HL-60 (cell line): Measurements from ENCODE around the gene PTGR3.

Source experiments
- DNase-seq, 2 experiments: peaks; one replicate each; pipeline ENCODE4 v3.0.0-alpha.2; 2010 to 2020; ENCODE audit warnings: low read depth in 1 of 2, low spot score in 1 of 2
- H3K27ac ChIP-seq: fragments of 250-450 bp; sonication (Bioruptor Pico); replicated peaks from 2 replicates; pipeline ENCODE4 v1.5.1; 2020; ENCODE audit warnings: mild to moderate bottlenecking, moderate library complexity
- H3K27me3 ChIP-seq: fragments of 250-450 bp; sonication (Bioruptor Pico); 2 replicates; pipeline ENCODE4 v1.5.1; 2021; ENCODE audit warnings: mild to moderate bottlenecking, moderate library complexity; ENCODE audit not compliant: insufficient read depth, poor library complexity, severe bottlenecking
- H3K4me3 ChIP-seq: replicated peaks from 2 replicates; pipeline ENCODE4 v1.5.1; 2011; ENCODE audit warnings: mild to moderate bottlenecking, control low read depth, low read length; ENCODE audit not compliant: insufficient read depth
- GABPA ChIP-seq: IDR thresholded peaks from 2 replicates; pipeline ENCODE4 v1.6.1; 2012; ENCODE audit warnings: low read depth
- POLR2AphosphoS5 ChIP-seq: IDR thresholded peaks from 2 replicates; pipeline ENCODE4 v1.6.1; 2012; ENCODE audit warnings: low read depth
- REST ChIP-seq: IDR thresholded peaks from 2 replicates; pipeline ENCODE4 v1.6.1; 2012; ENCODE audit warnings: low read depth; ENCODE audit not compliant: insufficient replicate concordance
- SPI1 ChIP-seq: IDR thresholded peaks from 2 replicates; pipeline ENCODE4 v1.6.1; 2012; ENCODE audit warnings: low read depth, mild to moderate bottlenecking, borderline replicate concordance
- TF ChIP-seq, protein P1 (sequence below): IDR thresholded peaks from one replicate; pipeline ENCODE4 v1.5.1; 2011; ENCODE audit warnings: low read length, control low read depth, inconsistent platforms; ENCODE audit not compliant: insufficient read depth

Gene PTGR3

DNA sequence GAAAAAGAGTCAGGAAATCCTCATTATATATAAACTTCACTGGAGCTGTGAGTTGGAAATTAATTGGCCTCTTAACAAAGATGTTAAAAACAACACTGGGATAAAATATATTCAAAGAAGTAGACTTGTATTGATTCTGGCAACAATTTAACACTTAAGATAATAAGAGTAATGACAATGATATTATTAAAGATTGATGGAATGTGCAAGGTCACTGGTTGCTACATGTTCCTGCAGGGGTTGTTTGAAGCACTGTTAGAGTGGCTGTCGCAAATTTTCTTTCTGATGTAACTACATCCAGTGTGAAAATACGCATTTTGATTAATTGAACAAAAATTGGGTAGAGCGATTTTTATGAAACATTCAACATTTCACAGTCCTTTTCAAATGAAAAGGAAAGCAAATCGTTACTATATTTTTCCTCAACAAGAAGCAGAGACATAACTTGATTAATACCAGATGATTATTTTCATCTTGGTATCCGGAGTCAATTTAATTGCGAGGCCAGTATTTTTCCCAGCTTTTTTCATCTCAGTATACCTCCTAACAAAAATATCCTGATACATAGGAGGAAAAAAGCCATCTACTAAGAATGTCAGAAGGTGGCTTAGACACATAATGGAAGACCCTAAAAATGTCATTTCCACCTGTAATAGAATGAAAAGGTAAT, 6.1 kb downstream of the PTGR3 start:
- no peak for TF ChIP-seq SPI1
- no peak for TF ChIP-seq GABPA
- TF ChIP-seq, protein P1, sequence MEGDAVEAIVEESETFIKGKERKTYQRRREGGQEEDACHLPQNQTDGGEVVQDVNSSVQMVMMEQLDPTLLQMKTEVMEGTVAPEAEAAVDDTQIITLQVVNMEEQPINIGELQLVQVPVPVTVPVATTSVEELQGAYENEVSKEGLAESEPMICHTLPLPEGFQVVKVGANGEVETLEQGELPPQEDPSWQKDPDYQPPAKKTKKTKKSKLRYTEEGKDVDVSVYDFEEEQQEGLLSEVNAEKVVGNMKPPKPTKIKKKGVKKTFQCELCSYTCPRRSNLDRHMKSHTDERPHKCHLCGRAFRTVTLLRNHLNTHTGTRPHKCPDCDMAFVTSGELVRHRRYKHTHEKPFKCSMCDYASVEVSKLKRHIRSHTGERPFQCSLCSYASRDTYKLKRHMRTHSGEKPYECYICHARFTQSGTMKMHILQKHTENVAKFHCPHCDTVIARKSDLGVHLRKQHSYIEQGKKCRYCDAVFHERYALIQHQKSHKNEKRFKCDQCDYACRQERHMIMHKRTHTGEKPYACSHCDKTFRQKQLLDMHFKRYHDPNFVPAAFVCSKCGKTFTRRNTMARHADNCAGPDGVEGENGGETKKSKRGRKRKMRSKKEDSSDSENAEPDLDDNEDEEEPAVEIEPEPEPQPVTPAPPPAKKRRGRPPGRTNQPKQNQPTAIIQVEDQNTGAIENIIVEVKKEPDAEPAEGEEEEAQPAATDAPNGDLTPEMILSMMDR: no peak
- no peak for TF ChIP-seq POLR2AphosphoS5
- TF ChIP-seq REST: no peak
- no peak overlapping the region for H3K27ac ChIP-seq
- no peak overlapping the region for H3K4me3 ChIP-seq
- H3K27me3 ChIP-seq: no peaks in the 10 kb centered on the region
- DNase-seq: no peak

DNA sequence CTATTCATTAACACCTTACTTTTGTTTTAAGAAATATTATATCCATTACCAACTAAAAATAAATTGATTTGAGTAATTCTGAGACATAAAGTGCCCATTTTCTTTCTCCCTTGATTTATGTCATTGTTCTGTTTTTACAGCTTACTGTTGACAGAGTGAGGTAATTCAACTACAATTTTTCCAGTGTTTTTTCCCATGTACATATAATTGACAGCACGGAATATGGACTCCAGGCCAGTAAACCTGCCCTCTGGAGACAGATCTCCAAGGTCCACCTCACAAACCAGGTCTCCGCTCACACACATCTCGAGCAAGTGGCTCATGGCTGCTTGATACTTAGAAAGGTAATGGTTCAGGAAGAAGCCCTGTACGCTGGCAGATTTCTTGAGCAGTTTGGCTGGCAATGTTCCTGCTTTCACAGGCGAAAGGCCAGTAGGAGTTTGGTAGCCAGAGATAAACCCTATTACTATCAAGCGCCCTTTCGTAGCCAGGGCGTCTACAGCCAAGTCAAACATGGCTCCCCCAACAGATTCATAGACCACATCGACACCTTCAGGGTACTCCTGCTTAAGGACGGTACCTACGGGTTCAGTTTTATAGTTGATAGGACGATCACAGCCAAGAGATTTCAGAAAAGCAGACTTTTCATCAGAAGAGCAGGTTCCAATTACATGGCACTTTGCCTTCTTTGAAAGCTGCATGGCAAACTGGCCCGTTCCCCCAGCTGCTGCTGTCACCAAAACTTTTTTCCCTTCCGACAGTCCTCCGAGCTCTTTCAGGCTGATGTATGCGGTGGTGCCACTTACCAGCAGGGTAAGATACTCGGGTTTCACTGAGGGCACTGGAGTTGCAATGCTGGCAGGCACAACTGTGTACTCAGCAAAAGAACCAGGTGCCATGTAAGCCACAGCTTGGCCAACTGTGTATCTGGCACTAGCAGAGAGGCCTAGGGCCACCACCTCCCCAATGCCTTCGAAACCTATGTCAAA, 7.4 kb downstream of the PTGR3 start:
- TF ChIP-seq GABPA (no peak), SPI1 (no peak), POLR2AphosphoS5 (no peak), REST (no peak)
- TF ChIP-seq, protein P1: no peak
- DNase-seq: no peak
- Histone ChIP-seq H3K27ac (no peak overlapping the region), H3K4me3 (no peak overlapping the region), H3K27me3 (no peaks in the 10 kb centered on the region)

DNA sequence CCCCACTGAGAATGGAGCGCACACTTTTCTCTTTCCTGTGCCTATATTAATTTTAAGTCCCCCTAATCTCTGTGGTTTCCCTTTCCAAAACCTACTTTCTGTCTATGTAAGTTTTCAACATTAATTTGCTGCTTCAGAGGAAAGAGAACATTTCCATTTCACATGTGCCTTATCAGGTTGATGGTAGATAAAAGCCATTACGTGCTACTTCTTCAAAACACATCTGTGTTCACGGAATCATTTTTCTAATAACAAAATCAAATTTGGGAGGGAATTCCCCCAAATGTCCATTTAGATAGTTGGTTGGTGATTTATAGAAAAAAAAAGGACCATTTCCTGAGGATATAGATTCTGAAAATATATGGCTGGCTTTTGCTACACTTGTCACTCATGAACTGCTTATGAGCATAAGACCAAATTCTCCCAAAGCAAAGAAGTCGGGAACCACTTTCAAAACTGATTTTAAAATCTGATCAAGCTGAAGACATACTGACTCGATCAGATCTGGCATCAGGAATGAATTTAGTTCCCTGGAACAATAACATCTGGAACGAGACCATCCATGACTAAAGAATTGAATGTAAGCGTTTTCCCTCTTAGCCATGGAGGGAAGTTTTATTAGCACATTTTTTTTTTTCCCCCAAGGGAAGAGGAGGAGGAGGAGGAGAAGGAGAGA, 8.2 kb downstream of the PTGR3 start:
- DNase-seq: no peak
- no peak overlapping the region for H3K27ac ChIP-seq
- no peak overlapping the region for H3K4me3 ChIP-seq
- no peaks in the 10 kb centered on the region for H3K27me3 ChIP-seq
- TF ChIP-seq REST (no peak), POLR2AphosphoS5 (no peak)
- TF ChIP-seq, protein P1: no peak
